ENCODE results near the gene ARHGAP21. TPM values are rescaled to one million over a fixed set of nuclear protein-coding genes. Genes with fewer than 3 reads are reported as not detected.

Gene ARHGAP21
- total RNA-seq, 1 experiment from 2014 or later = 59.4 TPM

- Histone ChIP-seq H3K23me2 (ENCODE audit: insufficient read length, low read depth, low read length, poor library complexity, severe bottlenecking) (no peaks in the 10 kb centered on the region), H4K20me1 (ENCODE audit: control insufficient read depth, insufficient read depth, insufficient read length) (no peaks in the 10 kb centered on the region), H3T11ph (ENCODE audit: low read length) (no peak overlapping the region), H2AK5ac (ENCODE audit: insufficient read length, low read length) (no peak overlapping the region), H3K79me1 (ENCODE audit: insufficient read depth, low read depth, low read length, poor library complexity, severe bottlenecking) (no peaks in the 10 kb centered on the region), H3K14ac (ENCODE audit: insufficient read depth, low read length) (no peak overlapping the region), H3K9me3 (ENCODE audit: control insufficient read depth, low read depth, low read length) (no peaks in the 10 kb centered on the region), H4K91ac (ENCODE audit: insufficient read length, low read depth, low read length) (no peak overlapping the region), H4K5ac (ENCODE audit: insufficient read length, low read depth, low read length) (no peak overlapping the region), H2BK12ac (ENCODE audit: insufficient read length, low read depth, low read length) (no peak overlapping the region), H3K27ac (ENCODE audit: insufficient read length, low read depth, low read length) (no peak overlapping the region), H3K23ac (ENCODE audit: insufficient read length, low read depth, low read length) (no peak overlapping the region), H3K56ac (ENCODE audit: insufficient read length, low read depth, low read length) (no peak overlapping the region), H2BK20ac (ENCODE audit: low read depth, low read length, poor library complexity, severe bottlenecking) (no peak overlapping the region), H3K9ac (ENCODE audit: extremely low read depth, insufficient read length, low read length) (no peak overlapping the region), H4K8ac (replicated peaks; ENCODE audit: insufficient read length, low read depth, low read length) (no peak overlapping the region), H3K4ac (ENCODE audit: low read depth, low read length) (no peak overlapping the region), H2BK120ac (ENCODE audit: low read depth, low read length, poor library complexity, severe bottlenecking) (no peak overlapping the region), H3K4me1 (ENCODE audit: insufficient read depth, low read length) (no peaks in the 10 kb centered on the region), H3K79me2 (ENCODE audit: insufficient read depth, low read length) (no peaks in the 10 kb centered on the region), H3K4me2 (ENCODE audit: insufficient read depth, insufficient read length, low read length) (no peak overlapping the region), H2BK5ac (ENCODE audit: insufficient read length, low read length) (no peak overlapping the region), H2AFZ (ENCODE audit: low read length) (no peak overlapping the region), H2BK15ac (ENCODE audit: low read depth, low read length) (no peak overlapping the region), H3K27me3 (ENCODE audit: insufficient read depth, low read length) (no peaks in the 10 kb centered on the region), H3K18ac (ENCODE audit: insufficient read length, low read depth, low read length) (no peak overlapping the region)
- Mint-ChIP-seq H3K27ac (peak overlapping the region in 1 of 3 experiments; percentile 78; a peak in 3 of 7 replicates), H3K27me3 (ENCODE audit: low read depth) (no peaks in the 10 kb centered on the region), H3K36me3 (ENCODE audit: insufficient read depth in 1 of 3, low read depth in 3 of 3) (peaks cover 3 to 7% (median 4%) of the 10 kb centered on the region in 3 experiments; a peak in 5 of 7 replicates), H3K4me3 (no peak overlapping the region), H3K4me1 (peaks cover 3 to 10% of the 10 kb centered on the region in 2 experiments; a peak in 3 of 4 replicates), H3K9me3 (no peaks in the 10 kb centered on the region)
- no CpG with 5 or more reads among the region's 3 CpGs for WGBS (ENCODE audit: extremely low coverage, insufficient read length, low lambda C conversion rate)
- no peak for DNase-seq
- TF ChIP-seq CTCF (conservative IDR thresholded peaks at IDR 0.05) = no peak
Measured at GRCh38 chr10:24670964-24671670, 52.6 kb downstream of the ARHGAP21 start.

Measured in H9 (cell line).